CD4-positive, alpha-beta T cell (primary cell): ENCODE data around the gene TMEM184B. TPM values are rescaled to one million over a fixed set of nuclear protein-coding genes. Genes with fewer than 3 reads are reported as not detected.
"Not testable (repeated sequence)": the region's sequence is repeated elsewhere in the genome, so short reads cannot be mapped to it uniquely, and the experiment has no call there.

Experiments
- ATAC-seq: fragments of 200-7000 bp; cut with Tn5 transposase; one replicate; pipeline ENCODE4 v1.10.0; 2022; ENCODE audit warnings: mild to moderate bottlenecking; ENCODE audit not compliant: poor library complexity
- CTCF ChIA-PET: fragments of 350-600 bp; sonication (Branson Sonifier 250); formaldehyde crosslinking; loops from one replicate; lab custom pipeline; 2021; ENCODE audit warnings: antibody characterized with exemption, inconsistent platforms; lab: Charles Lee
- POLR2A ChIA-PET: fragments of 350-600 bp; sonication (Branson Sonifier 250); formaldehyde crosslinking; loops from one replicate; lab custom pipeline; 2021; ENCODE audit warnings: antibody characterized with exemption, inconsistent platforms; lab: Charles Lee
- DNase-seq, 14 experiments: peaks; one replicate each; pipeline ENCODE4 v3.0.0-alpha.2; 2013 to 2020; ENCODE audit warnings: mixed read lengths in 2 of 14
- H3K27ac ChIP-seq, 2 donors: one replicate each; pipeline versions ENCODE4 v1.5.1 to v1.7.0; 2013; ENCODE audit warnings: low read length in 2 of 2, low read depth in 1 of 2, mild to moderate bottlenecking in 1 of 2
- H3K27me3 ChIP-seq, 2 experiments: 1 replicate in 1 of 2; 2 replicates in 1 of 2; pipeline versions ENCODE4 v1.6.1 to v1.7.0; 2013; ENCODE audit warnings: low read length in 2 of 2, control low read depth in 1 of 2, mild to moderate bottlenecking in 1 of 2, moderate library complexity in 1 of 2; ENCODE audit not compliant: insufficient read depth in 2 of 2, control insufficient read depth in 1 of 2
- H3K36me3 ChIP-seq: one replicate; pipeline ENCODE4 v1.6.1; 2013; ENCODE audit warnings: low read length, control low read depth; ENCODE audit not compliant: insufficient read depth
- H3K4me1 ChIP-seq: one replicate; pipeline ENCODE4 v1.6.1; 2013; ENCODE audit warnings: low read length, control low read depth; ENCODE audit not compliant: insufficient read depth
- H3K4me3 ChIP-seq: one replicate; pipeline ENCODE4 v1.5.1; 2013; ENCODE audit warnings: mild to moderate bottlenecking, low read length, moderate library complexity
- H3K9me3 ChIP-seq, 2 experiments: 1 replicate in 1 of 2; 2 replicates in 1 of 2; pipeline versions ENCODE4 v1.6.1 to v1.7.0; 2013; ENCODE audit warnings: low read length in 2 of 2, mild to moderate bottlenecking in 2 of 2, control low read depth in 1 of 2, moderate library complexity in 1 of 2; ENCODE audit not compliant: control insufficient read depth in 1 of 2, insufficient read depth in 1 of 2
- H3K27ac Mint-ChIP-seq: one replicate; pipeline ENCODE4 v1.8.0; 2020; ENCODE audit warnings: mixed read lengths
- H3K27me3 Mint-ChIP-seq: one replicate; pipeline ENCODE4 v1.8.0; 2021; ENCODE audit warnings: mixed read lengths
- H3K36me3 Mint-ChIP-seq: one replicate; pipeline ENCODE4 v1.8.0; 2021; ENCODE audit warnings: low read depth, mixed read lengths
- H3K4me1 Mint-ChIP-seq: one replicate; pipeline ENCODE4 v1.8.0; 2021; ENCODE audit warnings: low read depth, mixed read lengths
- H3K4me3 Mint-ChIP-seq: one replicate; pipeline ENCODE4 v1.8.0; 2020; ENCODE audit warnings: mild to moderate bottlenecking, mixed read lengths
- H3K9me3 Mint-ChIP-seq: one replicate; pipeline ENCODE4 v1.8.0; 2020; ENCODE audit warnings: mixed read lengths
- CTCF ChIP-seq: fragments of 200-600 bp; IDR thresholded peaks from one replicate; pipeline ENCODE4 v1.8.0; 2022; ENCODE audit warnings: antibody characterized with exemption, mild to moderate bottlenecking
- intact Hi-C, 2 experiments: fragments of 100-400 bp; cut with DNase I in 1 of 2; cut with micrococcal nuclease in 1 of 2; formaldehyde crosslinking; loops; one replicate each; pipeline versions ENCODE4 v1.15.1 to v1.9.0; 2023 to 2025; cut with DNase I, micrococcal nuclease
- total RNA-seq, 174 experiments: library from RNA in 2 of 174; stranded (reverse) in 2 of 174; gene quantifications; one replicate each; pipeline ENCODE4 v1.2.3 and lab custom pipeline; 2021 to 2026

Gene TMEM184B
- total RNA-seq, 2 experiments from 2014 or later = 49.3 to 50.1 TPM

- H3K4me1 ChIP-seq = peaks cover 7% of the 10 kb centered on the region
- no peak for DNase-seq
- H3K4me3 ChIP-seq = no peak overlapping the region
- CTCF ChIA-PET = no interaction called here
- no peaks in the 10 kb centered on the region for H3K9me3 ChIP-seq
- POLR2A ChIA-PET = no interaction called here
- Mint-ChIP-seq H3K4me1 (no peaks in the 10 kb centered on the region), H3K4me3 (no peak overlapping the region), H3K27ac (no peak overlapping the region), H3K36me3 (peaks cover 92% of the 10 kb centered on the region), H3K27me3 (no peaks in the 10 kb centered on the region), H3K9me3 (no peaks in the 10 kb centered on the region)
- TF ChIP-seq CTCF = no peak
- no peaks in the 10 kb centered on the region for H3K27me3 ChIP-seq
- intact Hi-C loops = no loop called here
- ATAC-seq = no peak
- no peak overlapping the region for H3K27ac ChIP-seq
- peaks cover 71% of the 10 kb centered on the region for H3K36me3 ChIP-seq
Measured at GRCh38 chr22:38235240-38235850, 37.5 kb downstream of the TMEM184B start.

- intact Hi-C loops = loop anchor here in 1 of 2 experiments (5.0 kb wide), 1 partner anchor 117 kb away; no protein-coding TSS in a partner anchor
- H3K4me3 Mint-ChIP-seq, H3K27me3 ChIP-seq, ATAC-seq, H3K4me3 ChIP-seq, POLR2A ChIA-PET, H3K4me1 Mint-ChIP-seq, H3K9me3 Mint-ChIP-seq, H3K27me3 Mint-ChIP-seq, CTCF ChIA-PET, H3K27ac Mint-ChIP-seq, H3K9me3 ChIP-seq, DNase-seq, H3K27ac ChIP-seq: not testable (repeated sequence)
- H3K36me3 ChIP-seq = peaks cover 78% of the 10 kb centered on the region
- H3K36me3 Mint-ChIP-seq = peaks cover 86% of the 10 kb centered on the region
- H3K4me1 ChIP-seq = peaks cover 18% of the 10 kb centered on the region
Measured at GRCh38 chr22:38233856-38234255, 39.0 kb downstream of the TMEM184B start.

GRCh38 chr22:38233427-38233826, 39.4 kb downstream of the TMEM184B start:
- DNase-seq = no peak
- Histone ChIP-seq H3K9me3 (no peaks in the 10 kb centered on the region), H3K27me3 (no peaks in the 10 kb centered on the region), H3K4me3 (no peak overlapping the region), H3K4me1 (peaks cover 23% of the 10 kb centered on the region), H3K36me3 (peaks cover 77% of the 10 kb centered on the region), H3K27ac (no peak overlapping the region)
- intact Hi-C loops = loop anchor here in 1 of 2 experiments (5.0 kb wide), 1 partner anchor 116 kb away; no protein-coding TSS in a partner anchor
- CTCF ChIA-PET = no interaction called here
- TF ChIP-seq CTCF = no peak
- Mint-ChIP-seq H3K36me3 (peaks cover 86% of the 10 kb centered on the region), H3K9me3 (no peaks in the 10 kb centered on the region), H3K27me3 (no peaks in the 10 kb centered on the region), H3K4me1 (peaks cover 4% of the 10 kb centered on the region), H3K4me3 (no peak overlapping the region), H3K27ac (no peak overlapping the region)
- POLR2A ChIA-PET = no interaction called here
- no peak for ATAC-seq

- H3K36me3 Mint-ChIP-seq = peaks cover 77% of the 10 kb centered on the region
- Histone ChIP-seq H3K4me3 (no peak overlapping the region), H3K27ac (no peak overlapping the region), H3K27me3 (no peaks in the 10 kb centered on the region), H3K36me3 (peaks cover 78% of the 10 kb centered on the region), H3K9me3 (no peaks in the 10 kb centered on the region), H3K4me1 (peaks cover 26% of the 10 kb centered on the region)
- no peak overlapping the region for H3K4me3 Mint-ChIP-seq
- intact Hi-C loops = loop anchor here in 1 of 2 experiments (5.0 kb wide), 1 partner anchor 115 kb away; no protein-coding TSS in a partner anchor
- ATAC-seq = no peak
- H3K9me3 Mint-ChIP-seq = no peaks in the 10 kb centered on the region
- ChIA-PET CTCF (no interaction called here), POLR2A (no interaction called here)
- peaks cover 5% of the 10 kb centered on the region for H3K4me1 Mint-ChIP-seq
- DNase-seq = no peak
- no peak for TF ChIP-seq CTCF
- no peak overlapping the region for H3K27ac Mint-ChIP-seq
- H3K27me3 Mint-ChIP-seq = no peaks in the 10 kb centered on the region
Measured at GRCh38 chr22:38232196-38232595, 40.6 kb downstream of the TMEM184B start.
